NK-92 (cell line): ENCODE data around the gene CXorf66.
"Not testable (repeated sequence)": the region's sequence is repeated elsewhere in the genome, so short reads cannot be mapped to it uniquely, and the experiment has no call there.

Experiments
- DNase-seq: peaks from one replicate; lab custom pipeline; 2025; ENCODE audit not compliant: unreplicated experiment; lab: John Stamatoyannopoulos, UW

CXorf66 gene, protein sequence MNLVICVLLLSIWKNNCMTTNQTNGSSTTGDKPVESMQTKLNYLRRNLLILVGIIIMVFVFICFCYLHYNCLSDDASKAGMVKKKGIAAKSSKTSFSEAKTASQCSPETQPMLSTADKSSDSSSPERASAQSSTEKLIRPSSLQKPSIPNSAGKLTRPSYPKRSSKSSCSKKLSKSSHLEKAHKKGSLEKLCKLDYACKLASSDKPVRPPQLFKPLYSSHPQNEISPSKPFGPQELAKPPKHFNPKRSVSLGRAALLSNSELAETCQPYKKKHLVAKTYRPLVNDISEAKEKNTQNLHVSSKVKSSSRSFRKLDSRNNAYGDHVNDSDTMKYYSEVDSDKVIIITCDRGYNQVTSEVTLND

GRCh38 chrX:139965421-139965820 lies at the start of gene CXorf66:
CXorf66 (minus strand) TSS chrX:139965521; CDS start chrX:139965496, 25 bp downstream.
- no peak for DNase-seq

DNA sequence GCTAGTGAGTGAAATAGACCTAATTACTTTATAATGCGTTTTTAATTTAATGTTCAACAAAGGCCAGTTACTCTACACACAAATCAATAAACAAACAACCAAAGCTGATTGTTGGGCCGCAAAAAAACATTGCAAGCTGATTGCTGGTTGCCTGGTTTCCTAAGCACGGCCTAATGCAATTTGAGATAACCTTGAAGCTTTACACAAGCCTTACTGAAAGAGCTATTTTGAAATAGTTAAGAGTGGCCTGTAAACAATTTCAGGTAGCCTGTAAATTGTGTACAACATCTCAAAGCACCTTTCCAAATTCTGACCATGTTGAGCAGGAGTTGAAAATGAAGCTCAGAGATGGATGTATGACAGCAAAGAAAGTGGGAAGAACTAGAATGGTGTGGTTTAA lies 17.5 kb upstream of the CXorf66 start:
- DNase-seq, result no peak

- no peak for DNase-seq
These were observed 9.2 kb upstream of the CXorf66 start for GRCh38 chrX:139974471-139974870.

GRCh38 chrX:139972629-139973624 lies 7.6 kb upstream of the CXorf66 start:
- no peak for DNase-seq

DNA sequence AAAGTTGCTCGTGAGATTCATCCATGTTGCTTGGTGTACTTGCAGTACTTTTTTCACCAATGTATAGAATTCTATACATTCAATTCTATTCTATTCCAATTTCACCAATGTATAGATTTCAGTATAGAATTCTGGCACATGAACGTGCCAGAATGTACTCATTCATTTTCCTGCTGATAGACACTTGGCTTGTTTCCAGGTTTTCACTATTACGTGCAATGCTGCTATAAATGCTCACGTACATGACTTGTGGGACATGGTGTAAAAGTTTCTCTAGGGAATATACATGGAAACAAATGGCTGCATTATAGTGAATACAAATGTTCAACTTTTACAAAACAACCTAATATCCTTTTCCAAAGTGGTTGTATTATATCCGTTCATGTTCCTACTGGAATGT lies 6.8 kb upstream of the CXorf66 start:
- no peak for DNase-seq

- no peak for DNase-seq
These were observed 6.1 kb upstream of the CXorf66 start for GRCh38 chrX:139971394-139971749.

- DNase-seq, result no peak
These were observed 4.0 kb upstream of the CXorf66 start for GRCh38 chrX:139969286-139969685.

GRCh38 chrX:139967750-139968149 lies 2.4 kb upstream of the CXorf66 start:
- DNase-seq, result no peak

DNA sequence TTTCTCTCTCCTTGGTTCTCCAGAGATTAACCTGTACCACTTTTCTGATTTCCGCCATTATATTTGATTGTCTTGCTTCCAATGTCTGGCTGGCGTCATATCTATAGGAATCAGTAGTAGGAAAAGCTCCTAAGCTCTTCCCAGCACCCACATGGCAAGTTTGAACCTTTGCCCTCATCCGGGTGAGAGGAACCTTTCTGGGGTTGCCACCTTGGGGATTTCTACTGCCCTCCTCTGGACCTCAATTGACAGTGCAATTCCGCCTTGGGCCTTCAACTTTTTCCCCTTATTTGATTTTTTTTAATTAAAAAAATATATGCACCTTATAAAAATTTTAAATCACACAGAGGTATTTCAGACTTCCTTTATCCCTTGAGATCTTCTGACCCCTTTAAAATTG lies 2.0 kb upstream of the CXorf66 start:
- no peak for DNase-seq

DNA sequence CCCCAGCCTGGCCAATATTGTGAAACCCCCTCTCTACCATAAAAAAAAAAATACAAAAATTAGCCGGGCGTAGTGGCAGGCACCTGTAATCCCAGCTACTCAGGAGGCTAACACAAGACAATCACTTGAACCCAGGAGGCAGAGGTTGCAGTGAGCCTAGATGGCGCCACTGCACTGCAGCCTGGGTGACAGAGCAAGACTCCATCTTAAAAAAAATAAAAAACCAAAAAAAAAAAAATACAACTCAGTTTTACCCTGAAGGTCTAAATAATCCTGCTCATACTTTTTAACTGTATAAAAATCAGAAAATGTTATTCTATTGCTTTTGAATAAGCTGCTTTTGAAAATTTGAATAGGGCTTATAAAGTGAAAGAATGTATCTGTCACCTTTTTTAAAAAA lies 838 bp upstream of the CXorf66 start:
- not testable (repeated sequence) for DNase-seq

GRCh38 chrX:139961091-139961490 lies 4.2 kb downstream of the CXorf66 start:
- DNase-seq, result not testable (repeated sequence)

- DNase-seq, result no peak
These were observed 15.6 kb downstream of the CXorf66 start for GRCh38 chrX:139949703-139950102.

GRCh38 chrX:139945075-139945474 lies 20.2 kb downstream of the CXorf66 start:
- DNase-seq, result no peak

GRCh38 chrX:139936259-139936658 lies 29.1 kb downstream of the CXorf66 start:
- DNase-seq, result no peak

GRCh38 chrX:139933904-139934303 lies 31.4 kb downstream of the CXorf66 start:
- no peak for DNase-seq

DNA sequence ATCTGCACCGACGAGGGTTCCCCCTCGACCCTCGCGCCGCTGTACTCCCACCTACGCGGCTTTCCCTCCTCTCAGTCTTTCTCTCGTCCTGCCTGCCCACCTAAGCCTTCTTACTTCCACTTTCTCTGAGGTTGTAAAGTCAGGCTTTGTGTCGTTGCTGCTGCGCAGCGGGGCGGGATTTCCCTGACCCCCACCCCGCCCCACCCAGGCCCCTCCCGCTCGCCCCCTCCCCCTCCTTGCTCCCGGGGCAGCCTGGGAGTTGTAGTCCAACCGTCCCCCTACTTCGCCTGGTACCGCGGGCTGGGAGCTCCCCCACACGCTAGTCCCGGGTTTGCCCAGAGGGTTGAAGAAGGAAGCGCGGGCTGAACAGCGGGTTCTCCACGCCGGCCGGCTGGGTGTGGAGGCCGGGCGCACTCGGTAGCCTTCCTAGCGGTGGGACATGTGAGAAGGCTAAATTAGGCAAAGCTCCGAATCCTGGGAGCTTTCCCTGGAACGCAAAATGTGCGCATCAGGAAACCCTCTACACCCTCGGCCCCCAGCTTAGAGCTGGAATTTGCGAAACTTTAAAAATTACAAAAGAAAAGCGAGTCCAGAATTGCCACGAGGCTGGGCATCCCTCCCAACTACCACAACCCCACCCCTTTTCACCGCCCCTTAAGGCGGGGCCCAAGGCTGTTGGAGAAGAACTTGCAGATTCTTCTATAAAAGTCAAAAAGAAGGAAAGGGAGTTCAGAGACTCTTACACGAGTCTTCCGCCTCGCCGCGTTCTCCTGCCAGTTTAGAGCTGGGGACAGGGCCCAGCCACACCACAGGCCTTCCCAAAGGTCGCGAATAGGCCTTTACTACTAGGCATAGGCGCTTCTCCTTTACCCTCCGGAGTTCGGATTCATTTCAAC lies 32.2 kb downstream of the CXorf66 start, which contains the start of gene ATP11C:
ATP11C (minus strand) TSS at position 153 of the 896 bp plus-strand sequence. CDS start 1,011 bp downstream, outside the sequence.
- DNase-seq, result no peak

DNA sequence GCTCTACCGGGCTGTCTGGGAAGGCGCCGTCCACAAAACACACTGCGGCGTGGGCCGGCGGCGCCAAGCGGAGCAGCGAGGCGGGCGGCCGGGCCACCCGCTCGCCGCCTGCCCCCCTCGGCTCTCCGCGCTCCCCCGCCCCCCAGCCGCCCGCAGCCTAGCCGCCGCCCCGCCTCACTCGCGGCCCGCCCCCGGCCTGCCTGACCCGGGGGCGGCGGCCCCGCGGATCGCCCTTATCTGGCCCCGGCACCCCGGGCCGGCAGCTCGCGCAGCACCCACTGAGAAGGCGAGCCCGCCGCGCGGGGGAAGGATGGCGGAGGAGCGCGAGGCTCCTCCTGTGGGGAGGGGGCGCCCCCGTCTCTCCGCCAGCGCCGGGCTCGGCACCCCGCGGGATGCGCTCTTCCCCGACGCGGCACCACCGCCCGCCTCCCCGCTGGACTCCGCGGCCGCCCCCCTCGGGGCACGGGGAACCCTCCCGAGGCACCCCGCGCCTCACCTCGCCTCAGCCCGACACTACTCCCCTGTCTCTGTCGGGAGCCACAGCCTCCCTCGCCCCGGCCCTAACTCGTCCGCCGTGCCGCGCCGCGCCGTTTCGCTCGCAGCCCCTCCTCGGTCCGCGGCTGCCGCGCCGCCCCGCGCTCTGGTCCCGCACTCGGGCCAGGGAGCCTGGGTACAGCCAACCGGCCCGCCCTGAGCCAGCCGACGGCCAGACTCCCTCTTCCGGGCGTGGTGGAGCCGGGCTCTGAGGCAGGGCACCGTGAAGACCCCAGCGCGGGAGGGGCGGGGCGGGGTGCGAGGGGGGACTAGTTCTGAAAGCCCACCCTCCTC lies 33.0 kb downstream of the CXorf66 start:
- DNase-seq, result no peak

DNA sequence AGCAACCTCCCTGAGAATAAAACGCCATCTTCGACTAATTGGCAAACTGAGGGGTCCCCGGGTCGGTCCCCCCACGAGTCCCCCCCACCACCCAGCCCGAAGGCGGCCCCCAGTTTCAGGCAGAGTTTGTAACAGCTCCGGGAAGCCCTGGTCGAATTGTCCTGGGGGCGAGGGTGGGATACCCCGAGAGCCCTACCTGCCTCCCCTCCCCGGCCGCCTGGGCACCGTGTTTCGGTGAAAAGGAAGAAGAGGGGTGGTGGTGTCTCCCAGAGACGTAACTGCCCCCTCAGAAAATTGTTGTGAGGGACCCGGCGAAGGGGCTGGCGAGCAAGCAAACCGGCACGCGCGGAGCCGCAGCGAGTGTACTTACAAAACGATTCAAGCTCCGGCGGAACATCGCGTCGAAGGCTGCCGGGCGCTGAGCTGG lies 33.7 kb downstream of the CXorf66 start:
- DNase-seq, result no peak

DNA sequence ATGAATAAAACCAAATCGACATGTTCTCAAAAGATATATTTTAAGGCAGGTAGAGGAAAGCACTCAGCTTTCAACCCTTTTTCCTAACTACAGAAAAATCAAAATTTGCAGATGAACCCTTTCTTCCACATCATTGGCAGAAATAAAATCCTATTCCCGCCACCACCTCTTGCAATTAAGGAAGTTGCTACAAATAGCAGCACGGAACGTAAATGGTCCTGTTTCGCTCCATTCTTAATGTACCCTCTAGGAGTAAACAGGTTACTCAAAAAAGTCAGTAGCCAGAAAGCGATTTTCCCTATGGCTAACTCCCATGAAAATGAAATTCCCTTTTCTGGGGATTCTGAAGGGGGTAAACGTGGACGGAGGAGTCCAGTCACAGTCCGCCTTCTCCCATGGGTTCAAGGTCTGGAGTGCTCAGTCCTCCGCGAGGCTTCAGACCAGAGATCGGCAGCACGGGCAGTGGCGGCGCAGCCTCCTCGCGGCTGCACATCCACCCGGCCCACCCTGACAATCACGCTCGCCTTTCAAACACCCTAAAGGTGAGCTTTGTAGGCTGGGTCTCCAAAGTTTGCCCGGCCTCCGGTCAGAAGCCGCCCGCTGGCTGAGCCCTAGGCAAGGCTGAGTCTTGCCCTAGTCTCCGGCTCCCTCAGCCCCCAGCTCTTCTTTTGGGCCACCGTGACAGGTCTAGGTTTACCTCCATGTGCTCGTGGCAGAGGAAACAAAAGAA lies 34.2 kb downstream of the CXorf66 start:
- DNase-seq, result no peak
